ENCODE data around the gene UBL4B. TPM values are rescaled to one million over a fixed set of nuclear protein-coding genes. Genes with fewer than 3 reads are reported as not detected.

Gene UBL4B
- total RNA-seq, 1 experiment from 2014 or later: 0.19 TPM

DNA sequence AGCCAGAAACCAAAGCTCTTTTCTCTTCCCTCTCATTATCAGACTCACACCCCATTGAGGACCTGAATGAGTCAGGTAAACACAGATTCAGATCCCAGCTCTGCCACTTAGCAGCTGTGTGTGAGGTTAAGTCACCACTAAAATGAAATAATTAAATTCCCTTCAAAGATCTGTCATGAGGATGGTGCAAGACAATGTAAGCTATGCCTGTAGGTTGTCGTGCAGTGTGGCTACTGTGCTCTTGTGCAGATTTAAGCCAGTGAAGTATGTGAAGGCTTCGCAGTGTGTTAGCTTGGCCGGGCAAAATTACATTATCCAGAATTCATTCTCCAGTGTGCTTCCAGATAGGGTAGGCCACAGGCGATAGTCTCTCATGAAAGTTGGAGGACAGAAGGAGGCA is 13.6 kb downstream of the UBL4B start:
- Histone ChIP-seq H3K9ac (ENCODE audit: low read length) (no peak overlapping the region), H3K27ac (ENCODE audit: low read length) (no peak overlapping the region), H3K27me3 (ENCODE audit: low read length) (peaks cover 5% of the 10 kb centered on the region; the same call in 1 of the 2 replicates), H2AFZ (ENCODE audit: low read length) (no peak overlapping the region), H3K4me1 (ENCODE audit: low read length) (no peaks in the 10 kb centered on the region), H3K4me3 (ENCODE audit: low read length) (no peak overlapping the region), H3K9me3 (ENCODE audit: low read length) (peaks cover 11% of the 10 kb centered on the region), H4K20me1 (ENCODE audit: insufficient read depth, low read depth, low read length) (no peaks in the 10 kb centered on the region), H3K36me3 (ENCODE audit: insufficient read depth, low read length) (no peaks in the 10 kb centered on the region; the same call in 1 of the 2 replicates), H3K79me2 (ENCODE audit: low read length) (no peaks in the 10 kb centered on the region), H3K4me2 (ENCODE audit: low read depth, low read length, poor library complexity, severe bottlenecking) (no peak overlapping the region), H3K9me2 (replicated peaks; ENCODE audit: insufficient read depth, low read length) (no peaks in the 10 kb centered on the region)
- no peak for DNase-seq

DNA sequence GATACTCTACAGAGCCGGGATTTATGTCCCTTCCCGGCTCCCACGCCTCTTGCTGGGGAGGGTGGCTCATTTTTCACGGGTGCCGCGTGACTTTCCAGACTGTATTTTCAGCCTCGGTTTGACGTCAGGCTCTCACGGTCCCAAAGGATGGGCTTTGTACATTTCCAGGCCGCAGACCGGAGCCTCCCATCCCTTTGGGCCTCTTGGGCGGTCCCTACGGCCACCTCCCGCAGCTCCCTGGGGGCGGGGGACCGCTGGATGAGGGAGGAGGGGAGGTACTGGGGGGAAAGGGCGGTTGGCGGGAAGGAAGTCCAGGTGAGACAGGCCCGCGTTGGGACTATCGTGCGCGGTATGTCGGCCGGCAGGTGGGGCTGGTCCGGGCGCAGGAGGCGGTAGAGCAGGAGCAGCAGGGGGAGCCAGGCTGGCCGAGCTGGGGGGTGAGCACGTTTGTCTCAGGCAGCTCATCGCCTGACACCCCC is 17.9 kb downstream of the UBL4B start:
- H3K9me2 ChIP-seq (replicated peaks; ENCODE audit: insufficient read depth, low read length): no peaks in the 10 kb centered on the region
- no peaks in the 10 kb centered on the region for H3K27me3 ChIP-seq (ENCODE audit: low read length)
- H3K4me1 ChIP-seq (ENCODE audit: low read length): no peaks in the 10 kb centered on the region
- no peak overlapping the region for H3K4me2 ChIP-seq (ENCODE audit: low read depth, low read length, poor library complexity, severe bottlenecking)
- H3K27ac ChIP-seq (ENCODE audit: low read length): no peak overlapping the region
- H3K36me3 ChIP-seq (ENCODE audit: insufficient read depth, low read length): no peaks in the 10 kb centered on the region
- H3K4me3 ChIP-seq (ENCODE audit: low read length): no peak overlapping the region
- no peak overlapping the region for H2AFZ ChIP-seq (ENCODE audit: low read length)
- H3K79me2 ChIP-seq (ENCODE audit: low read length): no peaks in the 10 kb centered on the region
- H3K9ac ChIP-seq (ENCODE audit: low read length): no peak overlapping the region
- H4K20me1 ChIP-seq (ENCODE audit: insufficient read depth, low read depth, low read length): no peaks in the 10 kb centered on the region
- DNase-seq: no peak
- no peaks in the 10 kb centered on the region for H3K9me3 ChIP-seq (ENCODE audit: low read length)

DNA sequence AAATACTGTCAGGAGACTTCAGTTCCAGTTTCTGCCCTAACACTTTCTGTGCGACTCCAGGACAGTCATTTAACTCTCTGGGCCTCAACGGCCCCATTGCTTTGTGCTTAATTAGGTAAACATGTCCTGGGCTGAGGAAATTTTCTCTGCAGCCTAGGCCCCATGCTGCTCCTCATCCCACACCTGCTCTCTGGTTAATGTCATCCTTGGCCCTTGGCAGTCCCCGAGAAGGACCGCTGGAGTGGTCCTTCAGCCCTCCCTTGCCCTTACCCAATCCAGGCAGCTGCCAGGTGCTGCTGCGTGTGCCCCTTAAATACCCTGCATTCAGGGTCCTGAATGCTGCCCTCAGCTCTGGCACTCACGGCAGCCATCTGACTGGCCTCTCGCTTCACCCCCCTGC is 18.7 kb downstream of the UBL4B start:
- H3K79me2 ChIP-seq (ENCODE audit: low read length): no peaks in the 10 kb centered on the region
- H3K36me3 ChIP-seq (ENCODE audit: insufficient read depth, low read length): no peaks in the 10 kb centered on the region
- H3K27ac ChIP-seq (ENCODE audit: low read length): no peak overlapping the region
- no peaks in the 10 kb centered on the region for H3K9me2 ChIP-seq (replicated peaks; ENCODE audit: insufficient read depth, low read length)
- no peak for DNase-seq
- no peak overlapping the region for H3K9ac ChIP-seq (ENCODE audit: low read length)
- no peaks in the 10 kb centered on the region for H4K20me1 ChIP-seq (ENCODE audit: insufficient read depth, low read depth, low read length)
- H3K4me3 ChIP-seq (ENCODE audit: low read length): no peak overlapping the region
- H3K4me1 ChIP-seq (ENCODE audit: low read length): 0 out of 2 replicates have a peak, but pooled peaks cover under 1% of the 10 kb centered on the region
- no peaks in the 10 kb centered on the region for H3K27me3 ChIP-seq (ENCODE audit: low read length)
- H3K4me2 ChIP-seq (ENCODE audit: low read depth, low read length, poor library complexity, severe bottlenecking): no peak overlapping the region
- H3K9me3 ChIP-seq (ENCODE audit: low read length): no peaks in the 10 kb centered on the region
- no peak overlapping the region for H2AFZ ChIP-seq (ENCODE audit: low read length)

DNA sequence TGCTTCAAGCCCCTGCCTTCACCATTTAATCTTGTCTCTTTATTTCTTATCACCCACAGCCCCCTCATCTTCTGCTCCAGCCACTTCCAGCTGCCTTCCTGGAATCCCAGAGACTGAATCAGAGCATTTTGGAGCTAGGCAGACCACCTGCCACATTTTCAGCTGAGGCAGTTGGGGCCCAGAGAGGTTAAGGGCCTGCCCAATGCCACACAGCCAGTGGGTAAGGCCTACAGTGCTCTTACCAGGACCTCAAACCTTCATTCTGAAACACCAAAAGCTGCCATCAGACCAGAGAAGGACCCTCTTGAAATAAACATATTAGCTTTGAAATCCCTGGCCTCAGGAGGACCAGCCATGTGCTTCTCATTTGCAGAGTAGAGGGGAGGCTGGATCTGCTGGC is 20.4 kb downstream of the UBL4B start:
- no peaks in the 10 kb centered on the region for H3K9me3 ChIP-seq (ENCODE audit: low read length)
- no peak overlapping the region for H3K9ac ChIP-seq (ENCODE audit: low read length)
- DNase-seq: no peak
- no peak overlapping the region for H3K4me2 ChIP-seq (ENCODE audit: low read depth, low read length, poor library complexity, severe bottlenecking)
- no peaks in the 10 kb centered on the region for H3K36me3 ChIP-seq (ENCODE audit: insufficient read depth, low read length)
- no peaks in the 10 kb centered on the region for H3K79me2 ChIP-seq (ENCODE audit: low read length)
- H3K4me1 ChIP-seq (ENCODE audit: low read length): peaks cover 16% of the 10 kb centered on the region
- no peaks in the 10 kb centered on the region for H3K27me3 ChIP-seq (ENCODE audit: low read length)
- H2AFZ ChIP-seq (ENCODE audit: low read length): no peak overlapping the region
- H3K9me2 ChIP-seq (replicated peaks; ENCODE audit: insufficient read depth, low read length): no peaks in the 10 kb centered on the region
- no peak overlapping the region for H3K27ac ChIP-seq (ENCODE audit: low read length)
- H4K20me1 ChIP-seq (ENCODE audit: insufficient read depth, low read depth, low read length): no peaks in the 10 kb centered on the region
- no peak overlapping the region for H3K4me3 ChIP-seq (ENCODE audit: low read length)

DNA sequence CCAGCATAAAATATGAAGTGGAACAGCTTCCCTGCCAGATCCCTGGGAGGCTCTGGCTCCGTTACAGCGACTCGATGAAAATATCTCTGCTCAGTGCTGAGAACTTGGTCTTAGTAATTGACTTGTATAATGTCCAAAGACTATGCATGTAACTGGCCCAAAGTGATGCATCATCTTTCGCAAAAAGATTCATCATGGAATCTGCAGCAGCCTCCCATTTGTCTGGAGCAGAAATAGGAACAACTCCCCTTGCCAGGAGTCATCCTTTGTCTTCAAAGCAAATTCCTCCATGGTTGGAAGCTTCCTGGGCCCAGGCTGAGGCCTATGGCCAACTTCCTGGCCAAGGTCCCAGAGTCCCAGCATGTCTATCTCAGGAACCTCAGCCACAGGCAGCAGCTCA is 21.2 kb downstream of the UBL4B start:
- Histone ChIP-seq H3K36me3 (ENCODE audit: insufficient read depth, low read length) (no peaks in the 10 kb centered on the region), H3K9me2 (replicated peaks; ENCODE audit: insufficient read depth, low read length) (no peaks in the 10 kb centered on the region), H3K4me3 (ENCODE audit: low read length) (no peak overlapping the region), H3K27me3 (ENCODE audit: low read length) (no peaks in the 10 kb centered on the region), H3K9me3 (ENCODE audit: low read length) (no peaks in the 10 kb centered on the region), H3K79me2 (ENCODE audit: low read length) (no peaks in the 10 kb centered on the region), H2AFZ (ENCODE audit: low read length) (no peak overlapping the region), H3K4me1 (ENCODE audit: low read length) (peaks cover 16% of the 10 kb centered on the region), H4K20me1 (ENCODE audit: insufficient read depth, low read depth, low read length) (no peaks in the 10 kb centered on the region), H3K27ac (ENCODE audit: low read length) (no peak overlapping the region), H3K9ac (ENCODE audit: low read length) (no peak overlapping the region), H3K4me2 (ENCODE audit: low read depth, low read length, poor library complexity, severe bottlenecking) (no peak overlapping the region)
- DNase-seq: no peak

DNA sequence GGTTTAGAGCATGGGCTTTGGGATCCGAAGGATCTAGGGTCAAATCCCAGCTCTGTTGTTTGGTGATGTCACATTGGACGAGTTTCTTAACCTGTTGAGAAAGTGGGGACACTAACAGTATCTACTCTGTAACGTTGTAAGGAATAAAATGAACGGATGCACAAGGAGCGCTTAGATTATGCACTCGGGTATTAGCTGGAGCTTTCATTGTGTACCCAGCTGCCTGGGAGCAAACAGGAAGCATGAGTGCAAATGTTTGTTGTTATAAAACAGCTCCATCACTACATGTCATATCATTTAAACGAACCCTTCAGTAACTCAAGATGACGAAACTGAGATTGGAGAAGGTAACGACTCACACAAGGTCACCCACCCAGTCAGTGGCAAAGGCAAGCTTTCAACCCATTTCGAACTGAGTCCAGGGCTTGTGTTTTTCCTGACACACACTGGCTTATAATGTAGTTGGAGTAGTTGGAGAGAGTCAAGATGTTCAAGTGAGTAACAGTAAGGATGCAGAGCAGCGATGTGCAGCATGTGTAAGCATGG is 21.9 kb downstream of the UBL4B start:
- H3K9me2 ChIP-seq (replicated peaks; ENCODE audit: insufficient read depth, low read length): no peaks in the 10 kb centered on the region
- H3K79me2 ChIP-seq (ENCODE audit: low read length): no peaks in the 10 kb centered on the region
- H2AFZ ChIP-seq (ENCODE audit: low read length): no peak overlapping the region
- no peak for DNase-seq
- no peaks in the 10 kb centered on the region for H3K36me3 ChIP-seq (ENCODE audit: insufficient read depth, low read length)
- no peak overlapping the region for H3K4me3 ChIP-seq (ENCODE audit: low read length)
- no peak overlapping the region for H3K4me2 ChIP-seq (ENCODE audit: low read depth, low read length, poor library complexity, severe bottlenecking)
- no peaks in the 10 kb centered on the region for H3K9me3 ChIP-seq (ENCODE audit: low read length)
- no peaks in the 10 kb centered on the region for H4K20me1 ChIP-seq (ENCODE audit: insufficient read depth, low read depth, low read length)
- H3K9ac ChIP-seq (ENCODE audit: low read length): no peak overlapping the region
- H3K4me1 ChIP-seq (ENCODE audit: low read length): peaks cover 16% of the 10 kb centered on the region
- no peak overlapping the region for H3K27ac ChIP-seq (ENCODE audit: low read length)
- H3K27me3 ChIP-seq (ENCODE audit: low read length): no peaks in the 10 kb centered on the region

DNA sequence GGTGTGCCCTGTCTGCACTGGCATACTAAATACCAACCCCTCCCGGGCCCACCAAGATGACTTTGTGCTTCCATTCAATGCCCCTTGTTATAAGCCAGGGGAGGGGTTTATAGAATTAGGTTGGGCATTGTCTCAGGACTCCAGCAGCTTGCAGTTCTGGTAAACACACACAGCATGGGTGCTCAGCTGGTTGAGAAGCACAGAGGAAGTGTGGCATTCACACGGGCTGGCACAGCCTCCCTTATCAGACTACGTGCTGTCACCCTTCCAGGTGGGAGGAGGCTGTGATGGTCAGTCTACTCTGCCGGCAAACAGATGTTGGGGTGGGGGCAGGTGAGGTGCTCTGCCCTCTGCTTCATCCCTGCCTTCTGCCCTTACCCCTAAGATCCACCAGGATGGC is 23.0 kb downstream of the UBL4B start:
- Histone ChIP-seq H3K4me3 (ENCODE audit: low read length) (no peak overlapping the region), H4K20me1 (ENCODE audit: insufficient read depth, low read depth, low read length) (no peaks in the 10 kb centered on the region), H3K36me3 (ENCODE audit: insufficient read depth, low read length) (no peaks in the 10 kb centered on the region), H3K79me2 (ENCODE audit: low read length) (no peaks in the 10 kb centered on the region), H3K4me2 (ENCODE audit: low read depth, low read length, poor library complexity, severe bottlenecking) (no peak overlapping the region), H3K9ac (ENCODE audit: low read length) (no peak overlapping the region), H3K4me1 (ENCODE audit: low read length) (peaks cover 16% of the 10 kb centered on the region), H3K9me2 (replicated peaks; ENCODE audit: insufficient read depth, low read length) (no peaks in the 10 kb centered on the region), H3K9me3 (ENCODE audit: low read length) (no peaks in the 10 kb centered on the region), H2AFZ (ENCODE audit: low read length) (no peak overlapping the region), H3K27ac (ENCODE audit: low read length) (no peak overlapping the region), H3K27me3 (ENCODE audit: low read length) (no peaks in the 10 kb centered on the region)
- no peak for DNase-seq

DNA sequence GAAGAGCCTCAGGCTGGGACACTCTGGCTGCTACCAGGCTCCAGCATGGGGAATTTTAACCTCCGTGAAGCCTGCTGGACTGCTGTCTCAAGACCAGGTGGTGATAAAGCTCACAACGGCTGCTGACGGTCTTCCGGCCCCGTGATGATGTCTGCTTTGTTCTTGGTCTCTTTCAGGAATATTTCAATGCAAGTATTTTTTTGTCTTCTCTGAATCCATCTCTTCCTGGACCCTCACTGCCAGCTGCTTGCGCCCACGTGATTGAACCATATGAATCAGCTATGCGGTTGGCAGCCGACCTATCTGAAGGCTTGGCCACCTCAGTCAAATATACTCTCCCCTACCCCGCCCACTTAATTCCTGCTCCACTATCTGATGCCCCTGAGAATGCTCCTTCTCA is 23.4 kb downstream of the UBL4B start:
- Histone ChIP-seq H3K4me1 (ENCODE audit: low read length) (peaks cover 16% of the 10 kb centered on the region), H3K9ac (ENCODE audit: low read length) (no peak overlapping the region), H3K4me2 (ENCODE audit: low read depth, low read length, poor library complexity, severe bottlenecking) (no peak overlapping the region), H3K9me3 (ENCODE audit: low read length) (no peaks in the 10 kb centered on the region), H3K27ac (ENCODE audit: low read length) (no peak overlapping the region), H2AFZ (ENCODE audit: low read length) (no peak overlapping the region), H3K27me3 (ENCODE audit: low read length) (no peaks in the 10 kb centered on the region), H3K36me3 (ENCODE audit: insufficient read depth, low read length) (no peaks in the 10 kb centered on the region), H3K9me2 (replicated peaks; ENCODE audit: insufficient read depth, low read length) (no peaks in the 10 kb centered on the region), H3K79me2 (ENCODE audit: low read length) (no peaks in the 10 kb centered on the region), H4K20me1 (ENCODE audit: insufficient read depth, low read depth, low read length) (no peaks in the 10 kb centered on the region), H3K4me3 (ENCODE audit: low read length) (no peak overlapping the region)
- no peak for DNase-seq
